NCI-H128 (cell line): ENCODE results near the gene GLTPD2.

ENCODE experiments used
- DNase-seq: peaks from one replicate; lab custom pipeline; 2025; ENCODE audit not compliant: unreplicated experiment; lab: John Stamatoyannopoulos, UW

The GLTPD2 gene

DNA sequence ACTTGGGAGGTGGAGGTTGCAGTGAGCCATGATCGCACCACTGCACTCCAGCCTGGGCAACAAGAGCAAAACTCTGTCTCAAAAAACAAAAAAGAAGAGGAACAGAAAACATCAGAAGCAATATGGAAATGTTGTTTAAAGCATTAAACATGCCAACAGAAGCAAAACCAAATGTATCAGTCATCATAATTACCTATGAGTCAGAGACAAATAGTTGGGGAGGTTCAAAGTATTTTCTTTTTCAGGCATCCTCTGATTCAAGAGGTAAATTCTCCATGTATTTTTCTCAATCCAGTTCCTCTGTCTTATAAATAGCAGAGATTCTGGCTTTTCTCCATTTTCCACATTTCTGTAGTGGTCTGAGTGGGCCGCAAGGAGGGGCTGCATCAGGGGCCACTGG is 19.1 kb upstream of the GLTPD2 start:
- DNase-seq, result no peak

DNA sequence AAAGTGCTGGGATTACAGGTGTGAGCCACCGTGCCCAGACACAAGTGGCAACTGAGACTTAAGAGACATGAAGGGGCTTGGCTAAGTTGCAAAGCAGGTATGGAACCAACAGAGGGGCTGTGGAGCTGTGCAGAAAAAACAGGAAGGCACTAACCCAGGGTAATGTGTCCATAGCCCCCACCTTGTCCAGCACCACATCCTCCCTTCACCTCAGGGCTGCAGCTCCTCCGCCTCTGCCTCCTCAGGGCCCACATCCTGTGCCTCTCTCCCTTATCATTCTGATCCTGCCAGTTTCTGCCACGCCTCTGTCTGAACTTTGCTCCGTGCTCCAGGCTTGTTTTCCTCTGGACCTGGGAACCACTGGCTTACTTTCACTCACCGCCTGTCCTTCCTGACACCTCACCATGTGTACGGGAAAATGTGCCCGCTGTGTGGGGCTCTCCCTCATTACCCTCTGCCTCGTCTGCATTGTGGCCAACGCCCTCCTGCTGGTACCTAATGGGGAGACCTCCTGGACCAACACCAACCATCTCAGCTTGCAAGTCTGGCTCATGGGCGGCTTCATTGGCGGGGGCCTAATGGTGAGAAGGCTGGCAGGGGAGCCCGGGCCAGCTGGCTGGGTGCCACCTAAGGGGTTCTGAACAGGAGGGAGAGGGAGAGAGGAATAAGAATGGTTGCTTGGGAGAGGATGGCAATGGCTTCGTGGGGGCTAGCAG is 17.1 kb upstream of the GLTPD2 start, which contains the start of gene TM4SF5:
TM4SF5 (plus strand) TSS at position 368 of the 716 bp plus-strand sequence; CDS start at position 405, 37 bp downstream.
- no peak for DNase-seq

DNA sequence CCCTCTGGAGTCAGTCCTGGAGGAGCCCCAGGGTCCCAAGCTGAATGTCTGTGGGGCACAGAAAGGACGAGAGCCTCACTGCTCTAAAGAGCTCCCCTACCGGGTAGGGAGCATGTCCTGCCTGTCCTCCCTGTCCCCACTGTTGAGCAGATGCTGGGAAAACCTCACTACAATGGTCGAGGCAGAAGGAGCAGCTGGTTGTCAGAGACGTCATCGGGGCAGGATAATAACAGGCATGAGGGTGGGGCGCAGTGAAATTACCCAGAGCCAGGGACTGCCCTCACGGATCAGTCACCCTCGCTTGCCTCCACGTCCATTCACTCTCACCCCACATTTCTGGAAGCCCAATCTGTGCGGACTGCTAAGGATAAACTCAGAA is 16.5 kb upstream of the GLTPD2 start:
- DNase-seq, result no peak

DNA sequence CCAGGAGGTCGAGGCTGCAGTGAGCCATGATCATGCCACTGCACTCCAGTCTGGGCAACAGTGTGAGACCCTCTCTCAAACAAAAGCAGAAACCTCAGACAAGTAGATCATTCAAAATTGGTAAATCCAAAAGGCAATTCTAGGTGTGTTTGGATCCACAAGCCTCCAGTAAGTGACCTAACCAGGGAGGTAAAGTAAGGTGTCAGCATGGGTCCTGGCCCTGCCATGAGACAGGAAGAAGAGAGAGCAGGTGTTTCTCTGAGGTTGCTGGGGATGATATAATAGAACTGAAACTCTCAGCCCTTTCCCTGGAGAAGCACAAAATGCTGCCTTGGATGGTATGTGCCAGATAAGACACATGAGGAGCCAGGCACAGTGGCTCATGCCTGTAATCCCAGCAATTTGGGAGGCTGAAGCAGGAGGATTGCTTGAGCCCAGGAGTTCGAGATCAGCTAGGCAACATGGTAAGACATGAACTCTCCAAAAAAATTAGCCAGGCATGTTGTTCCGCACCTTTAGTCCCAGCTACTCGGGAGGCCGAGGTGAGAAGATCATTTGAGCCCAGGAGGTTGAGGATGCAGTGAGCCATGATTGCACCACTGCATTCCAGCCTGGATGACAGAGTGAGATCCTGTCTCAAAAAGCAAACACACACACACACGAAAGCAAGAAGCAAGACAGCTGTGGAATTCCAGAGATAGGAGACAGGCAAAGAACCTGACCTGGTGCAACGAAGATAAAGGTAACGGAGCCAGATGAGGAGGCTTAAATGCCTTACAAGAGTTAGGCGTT is 10.6 kb upstream of the GLTPD2 start:
- no peak for DNase-seq

GRCh38 chr17:4780325-4780955 is 8.3 kb upstream of the GLTPD2 start:
- no peak for DNase-seq

GRCh38 chr17:4782652-4783051 is 6.1 kb upstream of the GLTPD2 start:
- DNase-seq, result no peak

- no peak for DNase-seq
Measured at GRCh38 chr17:4785311-4786105, 3.3 kb upstream of the GLTPD2 start.

GRCh38 chr17:4786106-4786511 is 2.7 kb upstream of the GLTPD2 start, which contains the start of gene VMO1:
VMO1 (minus strand) TSS chr17:4786364; CDS start chr17:4786352, 12 bp downstream.
- no peak for DNase-seq

DNA sequence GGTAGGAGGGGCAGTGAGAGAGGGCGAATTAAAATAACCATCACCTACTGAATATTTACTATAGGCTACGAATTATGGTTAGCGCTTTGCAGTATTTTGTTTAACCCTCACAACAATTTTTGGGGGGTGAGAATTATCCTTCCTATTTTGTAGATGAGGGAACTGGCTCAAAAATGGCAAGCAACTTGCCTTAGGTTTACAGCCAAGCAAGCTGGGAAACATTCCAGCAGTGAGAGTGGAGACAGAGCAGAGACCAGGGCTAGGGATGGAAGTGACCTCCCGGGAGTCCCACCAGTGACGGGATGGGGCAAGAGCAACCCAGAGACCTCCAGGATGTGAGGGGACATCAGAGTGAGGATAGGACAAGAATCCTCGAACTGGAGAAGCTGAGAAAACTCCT is 2.2 kb upstream of the GLTPD2 start:
- no peak for DNase-seq

- no peak for DNase-seq
Measured at GRCh38 chr17:4788159-4788806, 481 bp upstream of the GLTPD2 start.

- no peak for DNase-seq
Measured at GRCh38 chr17:4789701-4789950, 862 bp downstream of the GLTPD2 start.

- peak; percentile 26 for DNase-seq
Measured at GRCh38 chr17:4789951-4790704, 1.4 kb downstream of the GLTPD2 start.

- no peak for DNase-seq
Measured at GRCh38 chr17:4790705-4791088, 1.9 kb downstream of the GLTPD2 start.

DNA sequence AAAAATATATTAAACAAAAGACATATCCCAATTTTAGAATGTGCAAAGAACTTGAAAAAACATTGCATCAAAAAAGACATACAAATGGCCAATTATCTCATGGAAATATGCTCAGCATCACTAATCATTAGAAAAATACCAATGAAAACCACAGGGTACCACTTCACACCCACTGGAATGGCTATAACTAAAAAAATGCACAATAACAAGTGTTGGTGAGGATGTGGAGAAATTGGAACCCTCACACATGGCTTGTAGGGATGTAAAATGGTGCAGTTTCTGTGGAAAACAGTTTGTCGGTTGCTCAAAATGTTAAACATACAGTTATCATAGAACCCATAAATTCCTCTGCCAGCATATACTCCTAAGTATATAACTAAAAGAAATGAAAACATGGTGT is 6.4 kb downstream of the GLTPD2 start:
- DNase-seq, result no peak

DNA sequence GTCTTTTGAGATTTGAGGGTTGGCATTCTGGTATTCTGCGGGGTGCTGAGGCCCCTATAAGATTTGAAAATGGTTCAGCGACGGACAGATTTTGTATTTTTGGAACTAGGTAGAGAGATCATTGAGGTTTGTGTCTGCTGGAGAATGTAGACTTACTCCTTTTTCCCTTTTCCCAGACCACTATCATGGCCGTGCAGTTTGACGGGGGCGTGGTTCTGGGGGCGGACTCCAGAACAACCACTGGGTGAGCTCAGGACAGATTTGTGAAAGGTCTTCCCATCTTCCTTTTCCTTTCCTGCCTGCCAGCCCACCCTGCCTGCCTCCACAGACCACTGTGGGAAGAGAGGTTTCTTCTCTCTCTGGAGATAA is 7.8 kb downstream of the GLTPD2 start:
- DNase-seq, result no peak

- no peak for DNase-seq
Measured at GRCh38 chr17:4800462-4801196, 11.9 kb downstream of the GLTPD2 start.

DNA sequence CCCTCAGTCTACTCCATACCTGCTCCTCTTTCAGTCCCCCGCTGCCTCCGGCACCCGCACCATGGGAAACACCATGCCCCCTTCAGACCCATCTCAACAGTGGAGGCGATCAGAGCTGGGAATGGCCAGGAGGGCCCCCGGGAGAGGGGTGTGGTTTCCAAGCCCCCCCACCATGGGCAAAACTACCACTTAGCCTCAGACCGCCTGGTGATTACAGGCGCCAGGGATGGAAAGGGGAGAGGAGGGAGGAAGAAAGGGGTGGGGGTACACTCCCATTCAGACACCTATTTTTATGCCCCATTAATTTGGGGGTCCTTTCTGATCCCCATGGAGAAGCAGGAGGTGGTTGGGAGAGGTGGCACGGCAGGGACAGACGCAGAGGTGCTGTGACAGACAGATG is 13.5 kb downstream of the GLTPD2 start, which contains the start of gene C17orf114:
C17orf114 (minus strand) TSS at position 101 of the 400 bp plus-strand sequence.
- no peak for DNase-seq

GRCh38 chr17:4806456-4806776 is 17.7 kb downstream of the GLTPD2 start:
- no peak for DNase-seq

- DNase-seq, result peak; percentile 55
Measured at GRCh38 chr17:4806777-4807604, 18.2 kb downstream of the GLTPD2 start, which contains the start of gene PLD2. PLD2 (plus strand) TSS chr17:4807152; CDS start chr17:4807773, 621 bp downstream.
